Mesenchymal stem cell (in vitro differentiated cells and primary cell): ENCODE results near the gene IL17REL.

Experiments
- DNase-seq: peaks from one replicate; pipeline ENCODE4 v3.0.0-alpha.2; 2013
- H2AFZ ChIP-seq: one replicate; pipeline ENCODE4 v1.6.1; 2013; ENCODE audit warnings: low read depth, mild to moderate bottlenecking, control low read depth, inconsistent platforms, low read length, moderate library complexity
- H2AK5ac ChIP-seq: 2 replicates; pipeline ENCODE4 v1.6.1; 2013; ENCODE audit warnings: low read length, moderate library complexity, mild to moderate bottlenecking, inconsistent platforms; ENCODE audit not compliant: severe bottlenecking
- H2BK120ac ChIP-seq: one replicate; pipeline ENCODE4 v1.6.1; 2013; ENCODE audit warnings: low read depth, mild to moderate bottlenecking, inconsistent platforms, low read length, moderate library complexity
- H2BK12ac ChIP-seq, 2 experiments: one replicate each; pipeline ENCODE4 v1.6.1; 2013; ENCODE audit warnings: inconsistent platforms in 2 of 2, low read length in 2 of 2, mild to moderate bottlenecking in 2 of 2, moderate library complexity in 2 of 2, control low read depth in 1 of 2
- H2BK15ac ChIP-seq: one replicate; pipeline ENCODE4 v1.6.1; 2013; ENCODE audit warnings: mild to moderate bottlenecking, low read depth, inconsistent platforms; ENCODE audit not compliant: poor library complexity, severe bottlenecking
- H2BK5ac ChIP-seq: 2 replicates; pipeline ENCODE4 v1.6.1; 2013; ENCODE audit warnings: low read depth, mild to moderate bottlenecking, low read length, control low read depth, inconsistent platforms; ENCODE audit not compliant: poor library complexity, severe bottlenecking
- H3K14ac ChIP-seq, 2 experiments: one replicate each; pipeline ENCODE4 v1.6.1; 2013; ENCODE audit warnings: inconsistent platforms in 2 of 2, low read length in 2 of 2, control low read depth in 1 of 2, mild to moderate bottlenecking in 1 of 2, moderate library complexity in 1 of 2
- H3K18ac ChIP-seq, 2 experiments: one replicate each; pipeline ENCODE4 v1.6.1; 2013; ENCODE audit warnings: inconsistent platforms in 2 of 2, low read length in 2 of 2, control low read depth in 1 of 2, low read depth in 1 of 2, mild to moderate bottlenecking in 1 of 2
- H3K23ac ChIP-seq, 2 experiments: one replicate each; pipeline ENCODE4 v1.6.1; 2013; ENCODE audit warnings: inconsistent platforms in 2 of 2, low read length in 2 of 2, mild to moderate bottlenecking in 2 of 2, moderate library complexity in 2 of 2, control low read depth in 1 of 2
- H3K27ac ChIP-seq: 2 replicates; pipeline ENCODE4 v1.5.1; 2013; ENCODE audit warnings: mild to moderate bottlenecking, moderate library complexity, low read length, control low read depth, inconsistent platforms; ENCODE audit not compliant: poor library complexity, severe bottlenecking
- H3K27me3 ChIP-seq, 2 experiments: 2 replicates each; pipeline versions ENCODE4 v1.6.1 to v1.7.0; 2013; ENCODE audit warnings: low read length in 2 of 2, mild to moderate bottlenecking in 2 of 2, moderate library complexity in 2 of 2, control low read depth in 1 of 2, inconsistent platforms in 1 of 2; ENCODE audit not compliant: control insufficient read depth in 1 of 2, insufficient read depth in 1 of 2
- H3K36me3 ChIP-seq, 2 experiments: 2 replicates each; pipeline versions ENCODE4 v1.6.1 to v1.7.0; 2013; ENCODE audit warnings: low read length in 2 of 2, control low read depth in 1 of 2, inconsistent platforms in 1 of 2, low read depth in 1 of 2, mild to moderate bottlenecking in 1 of 2; ENCODE audit not compliant: insufficient read depth in 2 of 2, control insufficient read depth in 1 of 2
- H3K4ac ChIP-seq, 2 experiments: one replicate each; pipeline ENCODE4 v1.6.1; 2013; ENCODE audit warnings: inconsistent platforms in 2 of 2, low read length in 2 of 2, mild to moderate bottlenecking in 2 of 2, moderate library complexity in 2 of 2, control low read depth in 1 of 2, low read depth in 1 of 2
- H3K4me1 ChIP-seq: 2 replicates; pipeline ENCODE4 v1.6.1; 2013; ENCODE audit warnings: low read depth, low read length, control low read depth; ENCODE audit not compliant: control insufficient read depth, insufficient read depth
- H3K4me2 ChIP-seq: 2 replicates; pipeline ENCODE4 v1.6.1; 2013; ENCODE audit warnings: low read length, mild to moderate bottlenecking, inconsistent platforms; ENCODE audit not compliant: poor library complexity, severe bottlenecking
- H3K4me3 ChIP-seq, 2 experiments: 2 replicates each; pipeline versions ENCODE4 v1.5.1 to v1.7.0; 2013; ENCODE audit warnings: low read length in 2 of 2, mild to moderate bottlenecking in 2 of 2, control low read depth in 1 of 2, low read depth in 1 of 2; ENCODE audit not compliant: insufficient read depth in 1 of 2
- H3K79me1 ChIP-seq: replicated peaks from 2 replicates; pipeline ENCODE4 v1.6.1; 2013; ENCODE audit warnings: mild to moderate bottlenecking, control low read depth, low read length, inconsistent platforms; ENCODE audit not compliant: poor library complexity, severe bottlenecking
- H3K9ac ChIP-seq: 2 replicates; pipeline ENCODE4 v1.7.0; 2013; ENCODE audit warnings: mild to moderate bottlenecking, low read length, moderate library complexity
- H3K9me3 ChIP-seq: 2 replicates; pipeline ENCODE4 v1.7.0; 2013; ENCODE audit warnings: mild to moderate bottlenecking, low read length; ENCODE audit not compliant: control insufficient read depth
- H4K8ac ChIP-seq: one replicate; pipeline ENCODE4 v1.6.1; 2013; ENCODE audit warnings: inconsistent platforms, mild to moderate bottlenecking, low read length, moderate library complexity
- H4K91ac ChIP-seq: one replicate; pipeline ENCODE4 v1.6.1; 2013; ENCODE audit warnings: mild to moderate bottlenecking, low read length, inconsistent platforms
- WGBS: methylation state at CpG from one replicate; pipeline ENCODE4 v1.1.7; 2013; ENCODE audit warnings: mixed read lengths; 5-methylcytosine and 5-hydroxymethylcytosine counted together

The IL17REL gene

GRCh38 chr22:50025993-50026392 is 13.4 kb upstream of the IL17REL start:
- H3K4me2 ChIP-seq, result no peak overlapping the region

GRCh38 chr22:50022171-50022819 is 9.7 kb upstream of the IL17REL start:
- H3K4me2 ChIP-seq, result no peak overlapping the region
- no peak overlapping the region for H4K8ac ChIP-seq
- H2BK15ac ChIP-seq, result no peak overlapping the region
- no peak overlapping the region for H3K4ac ChIP-seq
- peaks cover 5% of the 10 kb centered on the region for H3K9me3 ChIP-seq
- H3K27ac ChIP-seq, result no peak overlapping the region
- H2BK5ac ChIP-seq, result no peak overlapping the region
- no peaks in the 10 kb centered on the region for H3K79me1 ChIP-seq
- H2AK5ac ChIP-seq, result no peak overlapping the region
- H3K36me3 ChIP-seq, result no peaks in the 10 kb centered on the region
- no peaks in the 10 kb centered on the region for H3K4me1 ChIP-seq
- H2BK12ac ChIP-seq, result no peak overlapping the region
- H3K4me3 ChIP-seq, result no peak overlapping the region
- no peak overlapping the region for H4K91ac ChIP-seq
- H3K18ac ChIP-seq, result no peak overlapping the region
- H2BK120ac ChIP-seq, result no peak overlapping the region
- H3K23ac ChIP-seq, result no peak overlapping the region
- no peak overlapping the region for H3K9ac ChIP-seq
- DNase-seq, result no peak
- WGBS, result 80% methylated on average over 14 of the region's 14 CpGs
- H3K14ac ChIP-seq, result no peak overlapping the region
- H2AFZ ChIP-seq, result no peak overlapping the region
- H3K27me3 ChIP-seq, result peaks cover 26 to 57% of the 10 kb centered on the region in 2 experiments

More at GRCh38 chr22:50025993-50026392, 13.4 kb upstream of the IL17REL start:
- Histone ChIP-seq H3K4me3 (no peak overlapping the region), H4K91ac (no peak overlapping the region), H2BK15ac (no peak overlapping the region), H3K14ac (no peak overlapping the region), H3K36me3 (no peaks in the 10 kb centered on the region), H3K27ac (no peak overlapping the region), H3K79me1 (no peaks in the 10 kb centered on the region), H4K8ac (no peak overlapping the region), H3K4me1 (peaks cover 5% of the 10 kb centered on the region), H2BK5ac (no peak overlapping the region), H3K27me3 (peaks cover 7 to 44% of the 10 kb centered on the region in 2 experiments), H3K18ac (no peak overlapping the region), H3K9ac (no peak overlapping the region), H3K23ac (no peak overlapping the region), H2BK12ac (no peak overlapping the region), H2AK5ac (no peak overlapping the region), H3K4ac (no peak overlapping the region), H2AFZ (no peak overlapping the region), H3K9me3 (no peaks in the 10 kb centered on the region), H2BK120ac (no peak overlapping the region)
- WGBS, result 90% methylated on average over 13 of the region's 13 CpGs
- DNase-seq, result no peak

GRCh38 chr22:50020606-50021005 is 8.0 kb upstream of the IL17REL start:
- no peak overlapping the region for H4K8ac ChIP-seq

GRCh38 chr22:50019316-50019715 is 6.8 kb upstream of the IL17REL start:
- Histone ChIP-seq H2BK120ac (no peak overlapping the region), H3K36me3 (no peaks in the 10 kb centered on the region), H3K18ac (no peak overlapping the region), H3K79me1 (no peaks in the 10 kb centered on the region), H2BK15ac (no peak overlapping the region), H2AFZ (no peak overlapping the region), H3K4me3 (no peak overlapping the region), H3K14ac (no peak overlapping the region), H3K27me3 (peaks cover 42 to 62% of the 10 kb centered on the region in 2 experiments), H3K4me2 (no peak overlapping the region), H2BK5ac (no peak overlapping the region), H4K8ac (no peak overlapping the region), H3K4ac (no peak overlapping the region), H3K27ac (no peak overlapping the region), H3K9ac (no peak overlapping the region), H2AK5ac (no peak overlapping the region), H4K91ac (no peak overlapping the region), H2BK12ac (no peak overlapping the region), H3K9me3 (peaks cover 5% of the 10 kb centered on the region), H3K23ac (no peak overlapping the region), H3K4me1 (peaks cover 5% of the 10 kb centered on the region)
- whole genome bisulfite sequencing, result 59% methylated on average over 3 of the region's 3 CpGs
- DNase-seq, result no peak

More at GRCh38 chr22:50020606-50021005, 8.0 kb upstream of the IL17REL start:
- no peak for DNase-seq
- no peak overlapping the region for H2AK5ac ChIP-seq
- H2BK12ac ChIP-seq, result no peak overlapping the region
- no peak overlapping the region for H2AFZ ChIP-seq
- H3K23ac ChIP-seq, result no peak overlapping the region
- peaks cover 5% of the 10 kb centered on the region for H3K9me3 ChIP-seq
- no peak overlapping the region for H3K4ac ChIP-seq
- no peak overlapping the region for H3K9ac ChIP-seq
- no peaks in the 10 kb centered on the region for H3K4me1 ChIP-seq
- no peak overlapping the region for H3K18ac ChIP-seq
- no peak overlapping the region for H2BK120ac ChIP-seq
- H3K79me1 ChIP-seq, result no peaks in the 10 kb centered on the region
- 87% methylated on average over 15 of the region's 15 CpGs for WGBS
- no peak overlapping the region for H3K27ac ChIP-seq
- H4K91ac ChIP-seq, result no peak overlapping the region
- H3K4me2 ChIP-seq, result no peak overlapping the region
- peak overlapping the region in 1 of 2 experiments; percentile 4 for H3K14ac ChIP-seq
- no peak overlapping the region for H2BK5ac ChIP-seq
- H2BK15ac ChIP-seq, result no peak overlapping the region
- H3K36me3 ChIP-seq, result no peaks in the 10 kb centered on the region
- H3K4me3 ChIP-seq, result no peak overlapping the region
- H3K27me3 ChIP-seq, result peaks cover 37 to 64% of the 10 kb centered on the region in 2 experiments
